Stimulated activated CD8-positive, alpha-beta memory T cell treated with anti-CD3 and anti-CD28 coated beads, Interleukin-7, amount 100 ng/mL, for 1 hour (primary cell): ENCODE data around the gene CEP120.
"Not testable (repeated sequence)": the region's sequence is repeated elsewhere in the genome, so short reads cannot be mapped to it uniquely, and the experiment has no call there.

Experiments
- DNase-seq, 2 donors: peaks; one replicate each; pipeline ENCODE4 v3.0.0-alpha.2; 2020; ENCODE audit warnings: low read depth in 2 of 2

The CEP120 gene

DNA sequence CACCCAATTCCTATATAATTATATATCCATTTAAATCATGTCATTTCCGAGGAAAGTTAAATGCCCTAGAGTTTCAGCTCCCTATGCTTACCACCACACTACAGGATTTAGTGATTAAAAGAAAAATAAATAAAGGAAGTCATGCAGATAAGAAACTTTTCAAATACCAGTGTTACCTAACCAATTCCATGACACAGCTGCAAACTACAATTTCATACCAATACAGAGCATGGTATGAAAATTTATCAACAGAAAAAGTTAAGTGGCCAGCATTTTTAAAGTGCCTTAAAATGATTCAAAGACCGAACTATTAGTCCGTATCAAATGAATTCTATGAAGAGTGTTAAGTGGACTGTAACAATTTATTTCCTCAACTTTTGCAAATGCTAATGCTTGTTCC lies 35.9 kb downstream of the CEP120 start:
- no peak for DNase-seq

DNA sequence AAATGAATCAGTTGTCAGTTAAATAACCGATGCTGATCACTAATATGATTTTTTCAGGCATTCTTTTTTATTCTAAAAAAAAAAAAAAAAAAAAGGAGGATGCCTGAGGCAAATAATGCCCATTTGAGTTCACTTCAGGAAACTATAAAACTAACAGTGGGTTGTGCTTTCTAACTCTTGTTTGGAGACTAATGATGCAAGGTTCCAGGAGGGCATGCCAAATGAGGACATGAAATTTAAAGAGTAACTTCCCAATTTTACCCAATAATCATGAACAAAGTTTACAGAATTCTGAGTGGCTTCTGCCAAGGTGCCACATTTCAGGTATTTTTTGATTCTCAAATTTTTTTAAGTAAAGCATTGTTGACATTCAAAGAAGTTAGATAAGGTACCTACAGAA lies 41.0 kb downstream of the CEP120 start:
- no peak for DNase-seq

DNA sequence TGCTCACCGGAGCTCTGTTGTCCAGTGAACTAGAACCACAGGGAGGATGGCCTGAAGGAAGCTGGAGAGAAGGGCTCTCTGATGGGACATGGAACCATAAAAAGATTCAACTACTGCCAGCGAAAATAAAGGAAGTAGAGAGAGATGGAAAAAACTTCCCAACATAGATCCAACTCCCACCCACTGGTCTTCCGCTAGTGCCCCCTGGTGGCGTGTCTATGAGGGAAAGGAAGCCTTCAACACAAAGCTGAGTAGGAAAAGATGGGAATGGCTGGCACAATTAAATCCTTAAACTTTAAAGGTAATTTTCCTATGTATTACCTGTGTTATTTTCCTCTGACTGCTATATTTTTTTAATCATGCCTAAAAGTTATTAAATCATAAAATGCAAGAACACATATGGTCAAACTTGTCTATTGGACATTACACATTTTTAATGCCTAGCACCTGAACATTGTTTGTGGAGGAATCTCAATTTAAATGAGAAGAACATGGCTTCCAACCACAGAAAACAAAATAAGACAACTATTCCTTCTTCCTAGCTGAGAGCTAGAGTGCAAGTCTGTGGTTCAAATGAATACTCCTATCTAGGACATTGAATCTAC lies 51.5 kb downstream of the CEP120 start:
- peak in 1 of 2 donors; percentile 3 for DNase-seq

DNA sequence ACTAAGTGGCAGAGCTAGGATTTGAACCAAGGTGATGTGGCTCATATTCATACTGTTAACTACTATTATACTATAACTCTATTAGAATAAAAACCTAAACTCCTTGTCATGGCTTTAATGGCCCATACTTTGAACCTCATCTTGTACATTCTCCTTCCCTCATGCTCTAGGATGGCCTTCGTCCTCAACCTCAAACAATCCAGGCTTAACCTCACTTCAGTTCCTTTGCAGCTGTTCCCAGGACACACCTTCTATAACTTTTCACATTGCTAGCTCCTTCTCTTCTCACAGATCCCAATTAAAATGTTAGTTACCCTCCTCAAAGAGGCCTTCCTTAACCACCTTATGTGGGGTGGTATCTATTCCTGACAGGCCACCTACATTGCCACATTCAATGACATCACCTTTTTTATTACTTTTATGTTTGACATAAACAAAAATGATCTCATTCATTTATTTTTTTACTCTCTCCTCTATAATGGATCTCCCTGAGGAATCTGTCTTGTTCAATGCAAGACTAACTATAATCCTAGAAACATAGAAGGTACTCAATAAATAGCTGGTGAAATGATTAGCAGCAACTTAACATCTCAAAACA lies 53.7 kb downstream of the CEP120 start:
- no peak for DNase-seq

DNA sequence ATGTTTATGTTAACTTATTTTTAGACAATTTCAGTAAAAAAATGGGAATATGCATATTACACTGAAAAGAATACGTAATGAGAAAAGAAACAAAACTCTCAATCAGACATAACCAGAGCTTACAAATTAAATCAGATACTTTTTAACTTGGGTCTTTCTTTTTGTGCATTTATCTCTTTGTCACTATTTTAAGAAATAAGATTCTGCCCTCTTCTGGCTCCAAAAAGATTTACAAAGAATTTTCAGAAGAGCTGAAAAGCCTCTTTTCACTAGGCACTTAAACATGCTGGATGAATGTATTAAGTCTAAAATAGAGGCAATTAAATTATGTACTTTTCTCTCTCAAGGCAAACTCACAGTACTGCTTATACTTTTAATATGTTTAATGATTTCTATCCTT lies 55.5 kb downstream of the CEP120 start:
- DNase-seq: no peak

DNA sequence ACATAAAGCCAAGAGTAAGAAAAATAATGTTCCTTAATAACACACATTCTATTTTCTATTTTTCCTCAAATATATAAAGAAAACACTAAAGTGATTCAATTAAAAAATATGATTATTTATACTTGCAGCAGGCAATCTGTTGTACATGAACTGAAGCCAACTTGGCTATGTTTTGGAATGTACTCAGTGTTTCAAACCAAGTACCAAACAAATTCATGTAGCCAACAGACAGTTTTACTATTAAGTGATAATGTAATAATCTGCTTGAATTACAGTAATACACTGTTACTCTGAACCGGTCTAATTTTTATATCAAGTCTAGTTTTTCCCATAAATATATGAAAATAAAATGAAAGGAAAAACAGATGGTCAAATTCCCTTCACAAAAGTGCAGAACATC lies 58.0 kb downstream of the CEP120 start:
- DNase-seq: no peak

DNA sequence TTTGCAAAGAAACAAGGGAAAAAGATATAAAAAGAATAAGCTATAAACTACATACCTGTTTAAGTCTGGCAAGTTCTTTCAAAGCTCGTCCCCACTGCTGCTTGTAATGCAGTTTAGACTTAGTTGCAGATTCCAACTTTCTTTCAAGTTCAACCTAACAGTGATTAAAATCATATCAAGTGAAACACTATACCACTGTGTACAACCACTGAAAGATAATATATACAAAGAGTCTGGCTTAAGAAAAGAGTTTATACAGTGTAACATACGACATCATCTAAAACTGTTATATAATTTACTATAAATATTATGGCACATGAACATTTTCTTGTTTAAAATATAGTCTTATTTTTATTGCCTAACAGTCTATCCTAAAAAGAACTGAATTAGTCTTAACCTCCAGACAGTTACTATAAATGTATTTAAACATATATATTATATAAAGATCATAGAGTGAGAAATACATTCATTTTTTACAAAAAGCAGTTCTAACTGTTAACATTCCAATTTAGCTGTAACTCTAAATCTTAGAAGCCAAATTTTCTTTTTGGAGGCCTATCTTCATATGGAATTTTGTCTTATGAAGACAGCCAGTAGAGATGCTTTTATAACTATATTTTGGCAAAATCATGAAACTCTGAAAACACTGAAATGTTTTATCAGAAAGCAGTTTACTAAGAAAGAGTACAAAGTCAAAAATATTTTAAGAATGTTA lies 58.6 kb downstream of the CEP120 start:
- no peak for DNase-seq

DNA sequence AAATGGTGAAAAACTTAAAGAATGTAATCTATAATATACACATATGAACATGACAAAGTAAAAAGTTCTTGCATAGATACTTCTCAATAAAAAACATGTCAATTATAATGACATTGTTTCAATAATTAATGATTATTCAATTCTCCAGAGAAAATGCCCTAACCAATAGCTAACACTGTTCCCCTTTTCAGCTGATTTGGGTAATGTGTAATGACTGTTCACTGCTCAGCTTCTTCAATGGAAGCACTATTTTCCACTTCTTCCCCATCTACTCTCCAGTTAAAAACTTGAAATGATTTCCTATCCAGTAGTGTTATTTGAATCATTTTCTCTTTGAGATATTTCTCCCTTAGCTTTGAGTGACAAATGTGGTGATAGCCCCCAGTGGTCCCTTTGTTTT lies 62.3 kb downstream of the CEP120 start:
- DNase-seq: no peak

DNA sequence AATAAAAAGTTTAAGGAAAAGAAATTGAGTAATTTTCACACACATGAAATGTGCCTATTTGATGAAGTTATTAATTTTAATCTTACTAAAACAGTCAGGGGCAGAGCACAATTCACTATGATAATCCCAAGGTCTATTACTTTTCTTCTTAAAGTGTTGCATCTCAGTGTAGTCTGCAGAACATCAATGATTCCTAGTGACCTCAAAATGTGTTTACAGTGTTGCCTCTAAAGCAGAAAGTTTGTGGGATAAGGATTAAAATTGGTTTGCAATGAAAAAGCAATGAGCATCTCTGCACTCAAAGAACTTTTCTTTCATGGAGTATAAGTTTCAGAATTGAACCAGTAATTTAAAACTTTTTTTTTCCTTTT lies 63.0 kb downstream of the CEP120 start:
- DNase-seq: no peak

DNA sequence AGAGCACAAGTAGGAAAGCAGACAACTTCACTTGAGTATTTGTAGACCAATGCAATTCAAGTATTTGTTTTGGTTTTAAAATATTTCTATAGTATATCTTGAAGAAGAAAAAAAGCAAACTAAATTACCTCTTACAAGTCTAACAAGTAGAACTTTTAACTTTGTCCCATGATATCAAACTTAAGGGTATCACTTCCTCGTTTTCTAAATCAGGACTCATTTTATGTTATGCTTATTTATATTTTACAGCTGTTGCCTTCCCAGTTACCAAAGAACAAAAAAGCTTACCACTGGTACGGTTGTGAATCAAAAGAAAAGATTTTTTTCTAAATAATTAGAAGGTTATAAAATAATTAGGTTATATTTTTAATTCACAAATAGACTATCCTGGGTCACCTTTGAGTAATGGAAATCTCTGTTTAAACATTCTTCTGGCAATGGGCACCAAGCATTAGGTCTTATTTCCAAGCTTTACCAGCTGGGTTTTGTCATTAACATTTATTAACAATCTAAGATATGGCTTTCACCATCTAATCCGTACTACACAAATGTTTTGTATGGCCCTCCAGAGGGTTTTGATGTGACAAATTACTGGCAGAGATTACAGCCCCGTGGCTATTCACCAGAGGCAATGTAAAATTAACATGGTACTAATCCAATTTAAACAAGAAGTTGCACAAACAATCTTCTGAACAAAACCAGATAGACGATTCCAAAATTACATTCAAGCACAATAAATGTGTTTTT lies 63.6 kb downstream of the CEP120 start:
- DNase-seq: no peak

DNA sequence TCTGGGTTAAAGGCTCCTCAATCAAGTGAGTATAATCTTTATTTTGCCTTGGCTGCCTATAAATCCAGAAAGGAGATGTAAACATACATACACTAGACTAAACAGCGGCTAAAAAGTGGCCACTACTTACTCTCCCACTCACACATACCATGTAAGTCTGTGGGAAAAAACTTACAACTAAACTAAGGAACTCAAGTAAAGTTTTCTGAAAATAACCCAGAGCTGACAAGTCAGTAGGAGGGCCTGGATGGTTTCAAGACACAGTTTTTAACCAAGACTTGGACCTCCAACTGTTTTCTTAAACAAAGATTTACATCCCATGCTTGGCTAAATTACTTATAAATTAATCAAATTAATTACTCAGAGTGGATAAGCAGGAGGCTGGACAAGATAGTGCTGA lies 64.5 kb downstream of the CEP120 start:
- DNase-seq: no peak

DNA sequence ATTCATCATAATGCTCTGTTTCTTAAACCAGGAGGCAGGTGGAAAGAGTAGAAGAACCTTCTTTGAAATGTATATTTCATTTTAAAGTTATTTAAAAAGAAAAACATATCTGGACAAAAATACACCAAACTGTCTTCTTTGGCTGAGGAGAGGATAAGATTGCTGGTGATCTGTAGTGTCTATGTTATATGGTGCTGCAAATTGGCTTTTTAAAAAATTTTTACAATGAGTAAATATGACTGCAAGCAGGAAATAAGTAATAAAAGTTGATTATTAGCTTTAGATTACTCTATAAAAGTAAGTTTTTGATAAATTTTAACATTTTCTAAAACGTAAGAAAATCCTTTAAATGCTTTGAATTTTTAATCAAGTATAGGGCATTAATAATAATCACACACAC lies 64.9 kb downstream of the CEP120 start:
- no peak for DNase-seq

DNA sequence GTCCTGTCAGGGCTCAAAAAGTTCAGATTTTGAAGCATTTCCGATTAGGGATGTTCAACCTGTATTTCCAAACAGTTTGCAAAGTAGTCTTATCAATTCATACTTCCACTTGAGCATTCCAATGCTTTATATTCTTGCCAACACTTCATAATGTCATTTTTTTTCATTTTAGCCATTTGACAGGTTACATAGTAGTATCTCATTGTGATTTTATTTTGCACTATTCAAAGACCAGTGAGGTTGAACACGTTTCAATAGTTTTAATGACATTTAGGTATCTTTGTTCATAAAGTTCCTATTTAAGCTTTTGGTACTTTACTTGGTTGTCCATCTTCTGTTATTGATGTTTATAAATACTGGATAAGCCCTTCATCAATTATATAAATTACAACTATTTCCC lies 71.4 kb downstream of the CEP120 start:
- DNase-seq: no peak

DNA sequence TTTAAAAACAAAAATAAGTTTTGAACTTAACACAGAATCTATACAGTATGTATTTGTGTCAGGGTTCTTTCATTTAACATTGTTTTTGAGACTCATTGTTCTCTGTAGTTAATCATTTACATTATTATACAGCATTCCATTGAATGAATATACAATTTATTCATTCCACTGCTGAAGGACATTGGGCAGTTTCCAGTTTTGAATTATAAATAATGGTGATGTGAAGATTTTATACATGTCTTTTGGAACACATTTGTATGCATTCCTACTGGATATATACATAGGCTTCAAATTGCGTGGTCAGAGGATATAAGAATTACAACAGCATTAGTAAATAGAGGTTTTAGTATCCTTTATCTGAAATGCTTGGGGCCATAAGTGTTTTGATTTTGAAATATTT lies 72.0 kb downstream of the CEP120 start:
- no peak for DNase-seq

DNA sequence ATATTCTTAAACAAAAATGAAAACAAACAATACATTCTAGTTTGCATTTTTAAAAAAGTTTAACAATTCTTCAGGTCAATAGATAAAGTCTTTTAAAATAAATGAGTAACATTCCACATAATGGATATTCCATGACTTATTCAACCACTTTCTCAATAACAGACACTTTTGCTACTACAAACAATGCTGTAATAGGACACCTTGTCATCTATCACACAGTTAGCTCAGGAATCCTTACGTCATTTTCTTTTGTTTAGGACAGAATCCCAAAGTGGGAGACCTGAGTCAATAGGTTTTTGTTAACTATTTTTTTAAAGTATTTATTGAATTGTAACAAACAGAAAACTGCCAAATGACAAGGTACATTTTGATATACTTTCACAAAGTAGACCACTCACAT lies 72.5 kb downstream of the CEP120 start:
- no peak for DNase-seq

DNA sequence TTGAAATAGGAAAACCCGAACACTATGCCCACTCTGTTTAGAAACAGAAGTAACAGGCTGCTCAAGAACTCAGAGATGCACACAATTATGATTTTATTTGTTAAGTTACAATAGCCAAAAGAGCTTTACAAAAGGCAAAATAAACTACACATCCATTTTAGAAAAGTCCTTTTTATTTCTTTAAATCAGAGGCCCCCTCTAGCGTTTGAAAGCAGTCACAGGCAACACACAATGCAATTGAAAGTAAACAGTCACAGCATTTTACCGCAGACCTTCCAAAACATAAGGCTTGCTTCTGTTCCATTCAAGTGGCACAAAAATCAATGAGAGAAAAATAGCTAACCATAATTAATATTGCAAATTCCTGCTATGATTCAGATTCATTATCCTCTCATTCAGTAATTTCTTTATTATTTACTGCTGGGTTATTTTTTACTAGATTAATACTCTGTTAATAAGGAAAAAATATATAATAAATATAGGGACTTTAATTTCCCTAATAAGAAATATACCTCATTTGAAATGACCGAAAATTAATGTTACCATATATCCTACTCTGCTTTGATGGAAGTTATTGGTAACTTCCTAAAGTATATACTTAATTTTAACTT lies 78.3 kb downstream of the CEP120 start:
- DNase-seq: no peak

DNA sequence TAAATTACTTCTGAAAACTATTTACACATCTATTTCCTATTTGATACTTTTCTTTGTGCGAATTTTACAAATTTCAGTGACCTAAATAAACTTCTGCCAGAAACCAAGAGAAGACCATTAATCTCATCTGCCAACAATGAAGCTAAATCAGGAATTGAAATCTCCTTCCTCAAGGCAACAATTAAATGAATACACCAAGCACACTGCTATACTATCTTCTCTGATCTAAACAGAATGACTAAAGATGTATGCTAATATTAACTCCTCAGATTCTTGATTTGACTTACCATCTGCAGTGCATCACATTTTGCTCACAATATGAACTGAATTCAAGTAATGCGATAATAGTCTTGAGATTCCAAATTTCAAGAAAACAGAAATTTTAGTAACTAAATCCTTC lies 82.3 kb downstream of the CEP120 start:
- DNase-seq: no peak

DNA sequence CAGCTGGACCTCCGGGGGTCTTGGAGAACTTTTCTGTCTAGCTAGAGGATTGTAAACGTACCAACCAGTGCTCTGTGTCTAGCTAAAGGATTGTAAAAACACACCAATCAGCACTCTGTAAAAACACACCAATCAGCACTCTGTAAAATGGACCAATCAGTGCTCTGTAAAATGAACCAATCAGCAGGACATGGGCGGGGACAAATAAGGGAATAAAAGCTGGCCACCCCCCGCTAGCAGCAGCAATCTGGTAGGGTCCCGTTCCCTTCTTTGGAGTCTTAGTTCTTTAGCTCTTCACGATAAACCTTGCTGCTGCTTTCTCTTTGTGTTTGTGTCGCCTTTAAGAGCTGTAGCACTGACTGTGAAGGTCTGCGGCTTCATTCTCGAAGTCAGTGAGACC lies 114.8 kb downstream of the CEP120 start:
- DNase-seq: not testable (repeated sequence)

DNA sequence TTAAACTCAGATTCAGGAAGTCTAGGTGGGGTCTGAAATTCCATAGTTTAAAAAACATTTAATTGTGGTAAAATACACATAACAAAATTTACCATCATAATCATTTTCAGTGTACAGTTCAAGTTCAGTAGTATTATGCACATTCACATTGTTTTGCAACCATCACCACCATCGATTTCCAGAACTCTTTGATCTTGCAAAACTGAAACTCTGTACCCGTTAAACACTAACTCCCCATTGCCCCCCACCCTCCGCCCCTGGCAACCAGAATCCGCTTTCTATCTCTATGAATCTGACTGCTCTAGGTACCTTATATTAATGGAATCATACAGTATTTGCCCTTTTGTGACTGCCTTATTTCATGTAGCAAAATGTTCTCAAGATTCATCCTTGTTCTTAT lies 117.5 kb downstream of the CEP120 start:
- no peak for DNase-seq

DNA sequence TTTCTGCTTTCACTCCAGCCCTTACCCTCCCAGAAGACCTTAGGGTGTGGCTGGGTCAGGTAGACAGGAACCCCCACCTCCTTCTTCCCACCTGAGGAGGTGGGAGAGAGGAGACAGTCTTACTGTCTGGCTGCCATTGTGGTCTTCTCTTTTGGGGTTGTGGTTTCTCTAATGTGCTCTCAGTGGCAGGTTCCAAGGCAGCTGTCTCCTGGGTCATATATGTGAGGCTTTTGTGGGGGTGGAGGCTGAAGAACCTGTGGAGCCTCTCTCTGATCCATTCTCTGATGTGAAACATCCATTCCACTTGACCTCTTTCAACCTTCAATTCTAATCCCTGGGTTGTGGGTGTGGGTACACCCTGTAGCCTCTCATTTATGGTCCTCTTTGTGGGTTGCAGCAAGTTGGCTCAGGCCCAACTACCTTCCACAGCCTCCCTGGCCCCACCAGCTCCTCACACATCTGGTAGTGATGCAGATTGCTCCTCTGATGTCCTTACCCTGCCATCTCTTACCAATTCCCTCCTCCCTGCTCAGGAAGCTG lies 118.4 kb downstream of the CEP120 start:
- DNase-seq: no peak

DNA sequence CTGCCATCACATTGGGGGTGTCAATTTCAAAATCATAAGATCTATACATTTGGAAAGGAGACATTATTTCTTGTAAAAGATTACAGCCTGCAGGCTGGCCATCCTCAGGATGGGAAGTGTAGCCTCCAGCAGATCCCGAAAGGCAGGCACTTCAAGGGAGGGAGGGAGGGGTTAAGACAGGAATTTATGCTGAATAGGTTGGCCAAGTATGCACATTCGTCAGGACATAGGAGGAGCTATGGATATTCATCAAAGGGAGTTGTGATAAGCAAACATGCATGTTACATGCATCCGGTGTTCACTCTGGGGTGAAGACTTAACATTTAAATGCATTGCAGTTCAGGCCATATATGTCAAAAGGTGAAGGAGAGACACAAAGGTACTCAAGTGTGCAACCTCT lies 119.4 kb downstream of the CEP120 start:
- no peak for DNase-seq

DNA sequence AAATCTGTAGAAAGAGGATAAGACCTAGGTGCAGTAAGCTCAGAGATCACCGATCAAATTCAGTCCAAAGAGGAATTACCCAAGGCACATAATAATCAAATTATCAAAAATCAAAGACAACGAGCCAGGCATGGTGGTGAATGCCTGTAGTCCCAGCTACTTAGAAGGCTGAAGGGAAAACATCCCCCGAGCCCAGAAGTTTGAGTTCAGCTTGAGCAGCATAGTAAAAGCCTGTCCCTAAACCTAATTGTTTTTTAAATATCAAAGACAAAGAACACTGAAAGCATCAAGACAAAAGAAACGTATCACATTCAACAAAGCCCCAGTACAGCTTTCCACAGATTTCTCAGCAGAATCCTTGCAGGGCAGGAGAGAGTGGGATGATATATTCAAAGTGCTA lies 122.9 kb downstream of the CEP120 start:
- no peak for DNase-seq
